HepG2 (cell line): ENCODE data around the gene CASZ1. TPM values are rescaled to one million over a fixed set of nuclear protein-coding genes. Genes with fewer than 3 reads are reported as not detected.
A peak's percentile ranks its signal among the peaks of the same experiment; 100 is the strongest.

Experiments
- ATF3 ChIP-seq: sonication (generic); formaldehyde crosslinking; IDR thresholded peaks from 2 replicates; pipeline ENCODE4 v1.4.0; 2020; ENCODE audit warnings: missing genetic modification reagents
- E2F5 ChIP-seq: sonication (generic); formaldehyde crosslinking; conservative IDR thresholded peaks from 2 replicates; pipeline ENCODE4 v1.4.0; 2020; ENCODE audit warnings: missing genetic modification reagents
- EZH2 ChIP-seq: conservative IDR thresholded peaks from 2 replicates; pipeline ENCODE4 v1.6.1; 2012; ENCODE audit warnings: mild to moderate bottlenecking, low read depth, low read length, moderate library complexity
- GATAD1 ChIP-seq: IDR thresholded peaks from 2 replicates; pipeline ENCODE4 v1.6.1; 2016; ENCODE audit warnings: missing genetic modification reagents, missing compliant biosample characterization
- GLI4 ChIP-seq: sonication (generic); formaldehyde crosslinking; IDR thresholded peaks from 2 replicates; pipeline ENCODE4 v1.5.1; 2020; ENCODE audit warnings: missing genetic modification reagents, mild to moderate bottlenecking, moderate library complexity, borderline replicate concordance
- JUN ChIP-seq: sonication (generic); formaldehyde crosslinking; IDR thresholded peaks from 2 replicates; pipeline ENCODE4 v1.4.0; 2020; ENCODE audit warnings: mild to moderate bottlenecking, missing genetic modification reagents
- PHF8 ChIP-seq: sonication (generic); formaldehyde crosslinking; IDR thresholded peaks from 2 replicates; pipeline ENCODE4 v1.5.0; 2020; ENCODE audit warnings: missing genetic modification reagents
- SNRNP70 ChIP-seq: fragments of 200-400 bp; formaldehyde crosslinking; IDR thresholded peaks from 2 replicates; pipeline ENCODE4 v1.6.1; 2017; ENCODE audit warnings: mild to moderate bottlenecking, low read depth, low read length, moderate library complexity
- SUZ12 ChIP-seq: fragments of 150-350 bp; IDR thresholded peaks from 2 replicates; pipeline ENCODE4 v1.6.1; 2014; ENCODE audit warnings: low read depth, low read length
- ZEB1 ChIP-seq: IDR thresholded peaks from 2 replicates; pipeline ENCODE4 v1.6.1; 2012; ENCODE audit warnings: mild to moderate bottlenecking, low read depth, inconsistent platforms; ENCODE audit not compliant: insufficient replicate concordance
- ZNF235 ChIP-seq: sonication (generic); formaldehyde crosslinking; IDR thresholded peaks from 2 replicates; pipeline ENCODE4 v1.8.1; 2023; ENCODE audit warnings: mild to moderate bottlenecking, missing genetic modification reagents, borderline replicate concordance
- ZNF24 ChIP-seq: fragments of 450-650 bp; IDR thresholded peaks from 2 replicates; pipeline ENCODE4 v1.6.1; 2017; ENCODE audit warnings: antibody characterized with exemption, mild to moderate bottlenecking
- ZNF260 ChIP-seq: sonication (generic); formaldehyde crosslinking; IDR thresholded peaks from 2 replicates; pipeline ENCODE4 v1.4.0; 2020; ENCODE audit warnings: missing genetic modification reagents, low read depth, mild to moderate bottlenecking, borderline replicate concordance
- polyA plus RNA-seq, 8 experiments: library from polyadenylated mRNA; depleted of rRNA in 3 of 8; stranded (reverse) in 7 of 8; unstranded in 1 of 8; fragments of >200 nt; fragmentation: Illumina TruSeq in 4 of 8; extraction: Trizol in 4 of 8; gene quantifications; 2 replicates each; pipeline versions ENCODE4 v1.2.1 to v1.2.3, GENCODE V29; 2011 to 2016; ENCODE audit warnings: low read depth in 4 of 8, missing spikeins in 1 of 8, mixed read lengths in 1 of 8; ENCODE audit not compliant: insufficient read depth in 1 of 8
- total RNA-seq, 5 experiments: library from RNA; depleted of rRNA; stranded (reverse); fragments of >200 nt; fragmentation: Illumina TruSeq; extraction: Trizol; gene quantifications; 2 replicates each; pipeline ENCODE4 v1.2.3, GENCODE V29; 2016; ENCODE audit warnings: low read depth in 1 of 5
- TF ChIP-seq, protein P1 (sequence below), 2 experiments: fragments of 450-650 bp in 1 of 2; sonication (generic) in 1 of 2; formaldehyde crosslinking in 1 of 2; IDR thresholded peaks; 2 replicates each; pipeline versions ENCODE4 v1.6.1 to v1.8.0; 2016 to 2022; ENCODE audit warnings: antibody characterized with exemption in 1 of 2, mild to moderate bottlenecking in 1 of 2, missing genetic modification reagents in 1 of 2
- TF ChIP-seq, protein P2 (sequence below): sonication (generic); formaldehyde crosslinking; IDR thresholded peaks from 2 replicates; pipeline ENCODE4 v1.4.0; 2020; ENCODE audit warnings: mild to moderate bottlenecking, low read depth, missing genetic modification reagents
- TF ChIP-seq, protein P3 (sequence below): sonication (generic); formaldehyde crosslinking; IDR thresholded peaks from 2 replicates; pipeline ENCODE4 v1.8.1; 2023; ENCODE audit warnings: missing genetic modification reagents, inconsistent platforms, borderline replicate concordance

The CASZ1 gene
- total and polyA plus RNA-seq, 2 of the 13 experiments (the other 11 are each of a cell fraction or from before 2014, with no cell fraction given): 1.9 to 3.7 TPM

DNA sequence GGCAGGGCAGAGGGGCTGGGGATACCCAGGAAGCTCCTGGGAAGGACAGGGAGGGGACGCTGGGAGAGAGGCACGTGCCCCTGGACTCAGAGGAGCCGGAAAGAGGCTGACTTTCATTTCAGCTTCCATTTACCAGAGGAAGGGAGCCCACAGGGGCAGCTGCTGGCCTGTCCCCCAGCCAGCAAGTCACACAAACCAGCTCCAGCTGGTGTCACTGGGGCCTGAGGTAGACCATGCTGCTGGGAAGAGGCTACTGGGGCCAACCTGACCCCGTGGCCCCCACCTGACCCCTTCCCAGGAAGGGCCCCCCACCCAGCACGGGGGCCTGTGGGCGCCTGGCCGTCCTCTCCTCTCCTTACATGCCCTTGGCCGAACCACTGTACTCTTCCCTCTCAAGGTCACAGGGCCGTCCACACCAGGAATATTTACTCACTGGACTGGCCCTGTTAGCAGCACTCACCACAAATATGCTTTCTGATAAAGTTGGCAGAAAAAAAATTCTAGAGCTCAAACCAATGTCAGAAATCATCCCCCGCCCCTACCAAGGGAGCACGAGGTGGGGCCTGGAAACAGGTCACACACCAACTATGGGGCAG, 110.5 kb downstream of the CASZ1 start (continued):
- TF ChIP-seq, protein P1, sequence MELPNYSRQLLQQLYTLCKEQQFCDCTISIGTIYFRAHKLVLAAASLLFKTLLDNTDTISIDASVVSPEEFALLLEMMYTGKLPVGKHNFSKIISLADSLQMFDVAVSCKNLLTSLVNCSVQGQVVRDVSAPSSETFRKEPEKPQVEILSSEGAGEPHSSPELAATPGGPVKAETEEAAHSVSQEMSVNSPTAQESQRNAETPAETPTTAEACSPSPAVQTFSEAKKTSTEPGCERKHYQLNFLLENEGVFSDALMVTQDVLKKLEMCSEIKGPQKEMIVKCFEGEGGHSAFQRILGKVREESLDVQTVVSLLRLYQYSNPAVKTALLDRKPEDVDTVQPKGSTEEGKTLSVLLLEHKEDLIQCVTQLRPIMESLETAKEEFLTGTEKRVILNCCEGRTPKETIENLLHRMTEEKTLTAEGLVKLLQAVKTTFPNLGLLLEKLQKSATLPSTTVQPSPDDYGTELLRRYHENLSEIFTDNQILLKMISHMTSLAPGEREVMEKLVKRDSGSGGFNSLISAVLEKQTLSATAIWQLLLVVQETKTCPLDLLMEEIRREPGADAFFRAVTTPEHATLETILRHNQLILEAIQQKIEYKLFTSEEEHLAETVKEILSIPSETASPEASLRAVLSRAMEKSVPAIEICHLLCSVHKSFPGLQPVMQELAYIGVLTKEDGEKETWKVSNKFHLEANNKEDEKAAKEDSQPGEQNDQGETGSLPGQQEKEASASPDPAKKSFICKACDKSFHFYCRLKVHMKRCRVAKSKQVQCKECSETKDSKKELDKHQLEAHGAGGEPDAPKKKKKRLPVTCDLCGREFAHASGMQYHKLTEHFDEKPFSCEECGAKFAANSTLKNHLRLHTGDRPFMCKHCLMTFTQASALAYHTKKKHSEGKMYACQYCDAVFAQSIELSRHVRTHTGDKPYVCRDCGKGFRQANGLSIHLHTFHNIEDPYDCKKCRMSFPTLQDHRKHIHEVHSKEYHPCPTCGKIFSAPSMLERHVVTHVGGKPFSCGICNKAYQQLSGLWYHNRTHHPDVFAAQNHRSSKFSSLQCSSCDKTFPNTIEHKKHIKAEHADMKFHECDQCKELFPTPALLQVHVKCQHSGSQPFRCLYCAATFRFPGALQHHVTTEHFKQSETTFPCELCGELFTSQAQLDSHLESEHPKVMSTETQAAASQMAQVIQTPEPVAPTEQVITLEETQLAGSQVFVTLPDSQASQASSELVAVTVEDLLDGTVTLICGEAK (IDR thresholded peaks at IDR 0.05): peak; percentile 85
- TF ChIP-seq, protein P1 (CRISPR knock-in tag; IDR thresholded peaks at IDR 0.05): peak; percentile 98
- TF ChIP-seq, protein P2, sequence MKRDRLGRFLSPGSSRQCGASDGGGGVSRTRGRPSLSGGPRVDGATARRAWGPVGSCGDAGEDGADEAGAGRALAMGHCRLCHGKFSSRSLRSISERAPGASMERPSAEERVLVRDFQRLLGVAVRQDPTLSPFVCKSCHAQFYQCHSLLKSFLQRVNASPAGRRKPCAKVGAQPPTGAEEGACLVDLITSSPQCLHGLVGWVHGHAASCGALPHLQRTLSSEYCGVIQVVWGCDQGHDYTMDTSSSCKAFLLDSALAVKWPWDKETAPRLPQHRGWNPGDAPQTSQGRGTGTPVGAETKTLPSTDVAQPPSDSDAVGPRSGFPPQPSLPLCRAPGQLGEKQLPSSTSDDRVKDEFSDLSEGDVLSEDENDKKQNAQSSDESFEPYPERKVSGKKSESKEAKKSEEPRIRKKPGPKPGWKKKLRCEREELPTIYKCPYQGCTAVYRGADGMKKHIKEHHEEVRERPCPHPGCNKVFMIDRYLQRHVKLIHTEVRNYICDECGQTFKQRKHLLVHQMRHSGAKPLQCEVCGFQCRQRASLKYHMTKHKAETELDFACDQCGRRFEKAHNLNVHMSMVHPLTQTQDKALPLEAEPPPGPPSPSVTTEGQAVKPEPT (CRISPR knock-in tag): no peak
- TF ChIP-seq ZEB1: no peak
- no peak for TF ChIP-seq SNRNP70
- TF ChIP-seq ZNF24: no peak
- peak; percentile 32; the same call in 1 of the 2 replicates for TF ChIP-seq GATAD1 (CRISPR knock-in tag)
- TF ChIP-seq GLI4: no peak
- TF ChIP-seq ZNF235 (CRISPR knock-in tag): no peak
- no peak for TF ChIP-seq EZH2
- no peak for TF ChIP-seq ZNF260
- TF ChIP-seq E2F5: no peak
- TF ChIP-seq, protein P3, sequence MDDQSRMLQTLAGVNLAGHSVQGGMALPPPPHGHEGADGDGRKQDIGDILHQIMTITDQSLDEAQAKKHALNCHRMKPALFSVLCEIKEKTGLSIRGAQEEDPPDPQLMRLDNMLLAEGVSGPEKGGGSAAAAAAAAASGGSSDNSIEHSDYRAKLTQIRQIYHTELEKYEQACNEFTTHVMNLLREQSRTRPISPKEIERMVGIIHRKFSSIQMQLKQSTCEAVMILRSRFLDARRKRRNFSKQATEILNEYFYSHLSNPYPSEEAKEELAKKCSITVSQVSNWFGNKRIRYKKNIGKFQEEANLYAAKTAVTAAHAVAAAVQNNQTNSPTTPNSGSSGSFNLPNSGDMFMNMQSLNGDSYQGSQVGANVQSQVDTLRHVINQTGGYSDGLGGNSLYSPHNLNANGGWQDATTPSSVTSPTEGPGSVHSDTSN (CRISPR knock-in tag): no peak
- no peak; the same call in 1 of the 2 replicates for TF ChIP-seq PHF8 (CRISPR knock-in tag)
- no peak for TF ChIP-seq ATF3 (CRISPR knock-in tag)
- TF ChIP-seq SUZ12: no peak
- no peak for TF ChIP-seq JUN (CRISPR knock-in tag)
